ENCODE data around the gene NOTUM.
A peak's percentile ranks its signal among the peaks of the same experiment; 100 is the strongest.
"Not testable (repeated sequence)": the region's sequence is repeated elsewhere in the genome, so short reads cannot be mapped to it uniquely, and the experiment has no call there.

Gene NOTUM

DNA sequence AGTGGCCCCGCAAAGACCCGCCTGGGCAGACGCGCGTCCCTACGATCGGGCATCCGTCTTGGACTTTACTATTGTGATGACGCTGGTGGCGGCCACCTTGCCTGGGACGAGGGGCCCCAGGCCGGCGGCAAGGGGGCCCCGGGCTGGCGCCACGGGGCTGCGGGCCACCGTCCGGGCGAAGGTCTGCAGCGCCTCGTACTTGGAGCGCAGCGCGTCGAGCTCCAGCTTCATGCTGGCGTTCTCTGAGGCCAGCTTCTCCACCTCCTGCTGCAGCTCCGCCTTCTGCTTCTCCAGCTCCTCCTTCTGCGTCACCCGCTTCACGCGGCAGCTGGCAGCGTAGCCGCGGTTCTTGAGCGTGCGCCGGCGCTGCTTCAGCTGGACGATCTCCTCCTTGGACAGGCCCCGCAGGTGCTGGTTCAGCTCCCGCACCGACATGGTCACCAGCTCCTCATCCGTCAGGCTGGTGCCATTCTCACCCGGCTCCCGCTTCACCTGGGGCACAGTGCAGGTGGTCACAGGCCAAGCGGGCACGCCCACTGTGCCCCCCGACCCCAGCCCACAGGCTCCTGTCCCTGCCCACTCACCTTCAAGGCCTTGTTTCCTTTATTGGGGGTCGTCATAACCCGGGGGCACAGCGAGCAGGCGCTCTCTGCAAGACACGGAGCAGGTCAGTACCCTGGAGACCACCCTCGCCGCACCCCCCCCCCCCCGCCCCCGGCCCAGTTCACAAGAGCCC, 38.3 kb downstream of the NOTUM start:
- no peak for DNase-seq

DNA sequence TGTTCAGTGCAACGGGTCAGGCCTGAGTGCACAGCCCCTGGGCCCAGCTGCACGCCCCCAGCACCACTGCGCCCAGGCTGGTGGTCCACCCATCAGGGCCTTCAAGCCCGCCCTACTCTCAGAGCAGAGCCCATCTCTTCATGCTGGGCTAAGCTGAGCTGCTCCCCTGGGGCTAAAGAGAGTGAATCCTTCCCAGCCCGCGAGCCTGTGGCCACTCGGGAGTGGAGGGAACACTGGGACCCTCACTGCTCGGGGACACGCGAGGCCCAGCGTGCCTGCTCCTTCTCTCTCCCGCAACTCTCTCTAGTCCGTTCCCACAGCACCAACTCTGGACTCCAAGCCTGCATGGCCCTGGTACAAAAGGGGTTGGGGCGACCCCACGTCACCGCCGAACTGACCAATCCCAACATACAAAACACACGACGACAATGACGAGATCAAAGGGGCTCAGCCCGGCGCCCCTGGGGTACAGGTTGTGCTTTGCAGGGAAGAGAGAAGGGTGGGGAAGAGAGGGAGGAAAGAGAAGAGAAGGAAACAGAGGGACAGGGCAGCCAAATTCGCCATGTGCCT, 38.9 kb downstream of the NOTUM start:
- DNase-seq, result no peak

DNA sequence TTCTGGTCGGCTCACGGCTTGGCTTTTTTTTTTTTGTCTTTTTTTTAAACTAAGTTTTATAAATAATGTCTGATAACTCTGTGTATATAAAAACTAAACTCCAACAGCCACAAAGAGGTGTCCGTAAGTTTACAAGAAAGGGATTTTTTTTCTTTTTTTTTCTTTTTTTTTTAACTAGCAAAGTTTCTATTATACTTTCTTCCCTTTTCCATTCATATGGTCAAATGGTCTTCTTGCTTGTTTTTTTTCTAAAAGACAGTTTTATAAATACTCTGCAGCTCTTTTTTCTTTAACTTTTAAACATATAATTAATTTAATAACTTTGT, 39.5 kb downstream of the NOTUM start:
- DNase-seq, result no peak

GRCh38 chr17:81920612-81921536, 40.1 kb downstream of the NOTUM start:
- DNase-seq, result no peak

DNA sequence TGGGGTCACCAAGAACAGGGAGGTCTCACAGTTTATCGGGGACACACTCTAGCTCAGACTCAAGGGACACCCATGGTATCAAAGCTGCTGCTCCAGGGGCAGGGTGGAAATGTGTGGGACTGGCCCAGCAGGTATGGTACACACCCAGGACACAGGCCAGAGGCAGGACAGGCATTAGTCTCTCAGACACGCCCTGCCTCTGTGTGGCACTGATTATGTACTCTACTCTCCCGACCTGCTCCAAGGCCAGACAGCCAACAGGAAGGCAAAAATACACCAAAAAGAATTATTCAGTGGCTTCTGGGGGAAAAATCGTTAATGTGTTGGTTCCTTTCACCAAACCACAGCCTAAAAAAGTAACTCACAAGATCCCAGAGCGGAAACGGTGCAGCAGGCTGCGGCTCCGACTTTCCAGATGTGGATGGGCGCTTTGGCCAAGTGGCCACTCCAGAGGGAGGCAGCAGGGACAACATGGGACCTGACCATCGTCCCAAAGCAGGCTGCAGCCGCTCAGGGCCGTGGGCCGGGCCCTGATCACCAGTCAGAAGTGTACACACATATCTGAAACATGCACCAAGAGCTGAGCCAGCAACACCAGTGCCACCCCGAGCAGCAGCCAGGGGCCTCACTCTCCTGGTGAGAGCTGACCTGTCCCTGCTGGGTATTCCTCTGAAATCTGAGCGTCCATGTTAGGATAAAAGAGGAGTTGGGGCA, 42.0 kb downstream of the NOTUM start:
- no peak for DNase-seq

DNA sequence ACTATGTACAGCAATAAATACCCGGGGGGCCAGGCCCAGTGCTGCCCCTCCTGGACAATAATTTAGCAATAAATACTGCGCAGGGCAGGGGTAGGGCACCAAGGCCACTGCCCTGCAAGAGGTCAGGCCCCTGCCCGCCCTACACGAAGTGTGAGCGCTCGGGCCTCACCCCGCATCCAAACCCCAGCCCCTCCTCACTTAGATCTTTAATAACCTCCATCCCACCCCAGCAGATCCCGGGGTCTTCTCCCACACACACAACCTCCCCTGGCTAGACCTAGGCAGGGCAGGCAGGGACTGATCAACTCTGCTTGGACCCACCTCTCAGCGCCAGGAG, 42.7 kb downstream of the NOTUM start:
- DNase-seq, result not testable (repeated sequence)

DNA sequence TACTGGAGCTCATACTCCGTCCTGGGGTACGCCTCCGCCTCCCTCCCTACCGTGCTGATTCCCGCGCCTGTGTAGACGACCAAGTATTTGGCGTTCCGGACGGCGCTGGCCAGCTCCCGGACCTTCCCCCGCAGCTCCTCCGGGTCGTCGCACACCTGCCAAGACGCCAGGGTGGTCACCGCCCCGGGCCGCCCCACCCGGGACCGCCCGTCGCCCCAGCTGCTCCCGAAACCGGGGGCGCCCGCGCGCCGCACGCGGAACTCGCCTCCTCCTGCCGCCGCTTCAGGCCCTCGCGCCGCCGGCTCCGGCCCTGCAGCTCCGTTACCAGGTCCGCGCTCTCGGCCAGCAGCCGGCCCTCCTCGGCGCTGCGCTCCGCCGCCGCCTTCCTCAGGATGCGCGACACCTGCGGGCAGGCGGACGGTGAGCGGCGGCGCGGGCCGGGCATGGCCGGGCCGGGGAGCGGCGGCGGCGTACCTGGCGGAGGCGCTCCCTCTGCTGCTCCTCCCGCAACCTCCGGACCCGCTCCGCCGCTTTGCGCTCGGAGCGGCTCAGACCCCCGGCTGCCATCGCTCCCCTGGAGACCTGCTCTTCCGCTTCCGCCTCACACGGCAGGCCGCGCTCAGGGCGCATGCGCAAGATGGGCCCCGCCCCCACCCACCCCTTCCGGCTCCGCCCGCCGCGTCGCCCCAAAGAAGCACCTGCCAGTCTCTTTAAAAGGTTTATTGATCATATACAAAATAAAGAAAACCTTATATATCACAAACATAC, 43.2 kb downstream of the NOTUM start, which contains the start of gene SIRT7:
Gene SIRT7 (minus strand): TSS at position 612 of the 768 bp plus-strand sequence. CDS start 45 bp downstream, at position 567.
- peak in 1 of 2 experiments; percentile 68 for DNase-seq

GRCh38 chr17:81916234-81917001, 44.6 kb downstream of the NOTUM start:
- DNase-seq, result no peak

DNA sequence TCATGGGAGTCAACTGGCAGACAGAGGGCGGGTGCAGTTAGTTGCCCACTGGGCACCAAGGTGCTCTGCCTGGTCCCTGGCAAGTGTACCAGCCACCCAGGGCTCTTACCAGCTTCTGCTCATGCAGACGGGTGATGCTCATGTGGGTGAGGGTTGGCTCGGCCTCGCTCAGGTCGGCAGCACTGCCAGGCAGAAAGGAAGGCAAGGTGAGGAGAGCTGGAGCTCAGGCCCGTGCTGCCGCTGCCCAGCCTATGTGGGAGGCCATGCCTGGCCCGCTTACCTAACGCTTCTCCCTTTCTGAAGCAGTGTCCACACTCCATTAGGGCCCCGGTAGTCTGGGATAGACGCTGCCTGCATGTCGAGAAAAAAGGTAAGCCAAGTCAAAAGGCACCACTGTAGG, 45.7 kb downstream of the NOTUM start:
- DNase-seq, result no peak

- no peak for DNase-seq
Observed at GRCh38 chr17:81914103-81914850, 46.7 kb downstream of the NOTUM start.

GRCh38 chr17:81913394-81914102, 47.4 kb downstream of the NOTUM start:
- no peak for DNase-seq

GRCh38 chr17:81912441-81913309, 48.3 kb downstream of the NOTUM start:
- DNase-seq, result no peak

DNA sequence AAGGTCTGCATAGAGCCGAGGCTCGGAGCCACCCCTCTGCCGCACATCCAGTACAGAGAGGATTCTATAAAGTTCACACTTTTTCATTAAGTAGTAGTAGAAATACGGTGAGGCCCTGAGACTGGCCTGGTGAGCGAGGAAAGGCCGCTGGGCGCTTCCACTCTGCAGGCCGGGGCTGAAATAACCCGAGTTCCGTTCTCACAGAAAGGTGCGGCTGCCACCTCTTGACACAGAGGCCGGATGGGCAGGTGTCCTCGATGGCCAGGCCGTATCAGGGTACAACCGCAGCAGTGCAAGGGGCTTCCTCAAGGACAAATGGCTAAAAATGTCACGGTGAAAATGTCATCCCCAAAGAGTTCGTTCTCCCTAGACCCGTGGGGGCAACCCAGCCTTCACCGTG, 49.0 kb downstream of the NOTUM start:
- no peak for DNase-seq

DNA sequence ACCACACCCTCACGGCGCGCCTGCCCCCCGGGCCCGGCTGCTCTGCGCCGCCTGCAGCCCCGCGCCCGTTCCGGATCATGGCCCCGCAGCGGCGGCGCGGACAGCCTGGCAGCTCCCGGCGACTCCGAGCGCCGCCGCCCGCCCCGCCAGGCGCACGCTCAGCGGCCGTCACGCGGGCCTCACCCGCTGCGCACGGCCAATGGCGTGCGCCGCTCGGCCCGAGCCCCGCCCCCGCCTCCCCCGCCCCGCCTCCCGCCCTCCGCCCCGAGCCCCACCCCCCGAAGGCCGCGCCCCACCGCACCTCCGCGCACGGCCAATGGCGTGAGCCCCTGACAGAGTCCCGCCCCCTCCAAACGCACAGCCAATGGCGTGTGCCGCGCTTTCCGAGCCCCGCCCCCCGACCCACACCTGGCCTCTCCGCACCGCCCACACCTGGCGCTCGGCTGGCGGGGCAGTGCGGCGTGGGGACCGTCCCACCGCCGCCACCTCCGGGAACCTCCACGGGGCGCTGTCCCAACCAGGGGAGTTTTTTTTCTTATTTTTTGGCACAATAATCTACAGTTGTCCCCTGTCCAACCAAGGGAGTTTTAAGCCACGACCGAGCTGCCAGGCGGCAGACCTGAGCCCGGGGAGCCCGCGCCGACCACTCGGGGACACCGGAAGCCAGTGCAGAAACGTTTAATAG, 49.6 kb downstream of the NOTUM start, which contains the start of gene PCYT2:
Gene PCYT2 (minus strand): TSS at position 123 of the 685 bp plus-strand sequence. CDS start 44 bp downstream, at position 79.
- peak; percentile 29 to 45 for DNase-seq

DNA sequence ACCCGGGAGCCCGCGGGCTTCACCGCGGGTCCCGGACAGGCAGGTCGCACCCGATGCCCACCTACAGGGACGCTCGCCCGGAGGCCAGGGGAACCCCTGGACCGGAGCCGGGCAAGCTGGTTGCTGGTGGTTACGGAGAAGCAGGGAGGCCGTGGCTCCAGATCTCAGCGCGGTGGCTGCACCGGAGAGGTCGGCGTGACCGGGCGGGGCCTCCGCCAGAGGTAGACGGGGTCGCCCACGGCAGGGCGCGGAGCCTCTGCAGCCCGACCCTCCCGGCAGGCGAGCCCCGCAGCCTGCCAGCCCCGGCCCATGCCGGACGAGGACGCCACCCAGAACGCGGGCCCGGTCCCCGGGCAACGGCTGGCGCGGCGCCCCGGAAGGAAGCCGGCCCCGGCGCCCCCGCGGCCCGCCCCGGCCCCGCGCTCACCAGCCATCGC, 50.1 kb downstream of the NOTUM start:
- DNase-seq, result no peak

DNA sequence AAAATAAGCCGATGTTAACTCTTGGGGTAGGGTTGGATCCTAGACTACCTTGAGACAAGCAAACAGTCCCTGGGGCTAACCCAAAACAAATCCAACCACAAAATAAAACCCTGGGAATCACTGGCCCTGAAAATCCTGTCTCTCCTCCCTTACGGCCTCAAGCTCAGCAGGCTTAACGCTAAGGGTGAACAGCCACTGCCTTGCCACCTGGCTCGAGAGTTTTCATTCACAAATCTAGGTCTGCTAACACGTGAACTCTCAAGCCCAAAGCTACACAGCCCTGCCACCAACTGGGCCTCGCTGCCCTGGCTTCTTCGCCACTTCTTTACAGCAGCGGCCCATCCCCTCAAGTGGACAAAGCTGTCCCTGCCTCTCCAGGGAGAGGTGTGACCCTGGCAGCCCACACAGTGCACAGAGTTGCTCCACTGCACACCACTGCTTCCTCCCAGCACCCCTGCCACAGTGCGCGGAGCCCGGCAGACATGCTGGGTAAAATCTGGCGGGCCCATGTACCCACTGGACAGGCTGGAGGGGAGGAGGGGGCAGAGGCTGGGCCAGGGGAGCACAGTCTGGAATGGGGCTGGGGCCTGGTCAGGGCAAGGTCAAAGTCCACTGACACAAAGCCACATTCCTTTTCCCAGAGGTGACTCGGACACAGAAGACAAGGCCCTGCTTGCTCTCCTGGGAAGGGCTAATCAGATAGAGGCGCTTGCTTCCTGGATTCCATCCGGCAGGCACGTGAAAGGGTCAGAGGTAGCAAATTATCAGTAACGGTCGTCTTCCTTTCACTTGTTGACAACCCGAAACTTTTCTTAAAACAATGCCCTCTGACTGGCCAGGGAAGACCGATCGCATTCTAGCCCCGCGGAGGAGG, 50.8 kb downstream of the NOTUM start:
- DNase-seq, result no peak

GRCh38 chr17:81909231-81909630, 51.8 kb downstream of the NOTUM start:
- no peak for DNase-seq
